Adrenal gland (tissue), 12 donors: ENCODE results near the gene SVOPL. TPM values are rescaled to one million over a fixed set of nuclear protein-coding genes. Genes with fewer than 3 reads are reported as not detected.

Experiments used
- DNase-seq, 7 donors: peaks; one replicate each; pipeline ENCODE4 v3.0.0-alpha.2; 2019 to 2020
- H3K27ac ChIP-seq, 5 donors: fragments of 200-600 bp; sonication (generic) in 4 of 5; 1 replicate in 3 of 5; 2 replicates in 2 of 5; pipeline versions ENCODE4 v1.5.1 to v1.8.0; 2016 to 2020; ENCODE audit warnings: mild to moderate bottlenecking in 1 of 5
- H3K27me3 ChIP-seq: fragments of 200-600 bp; 2 replicates; pipeline ENCODE4 v1.8.0; 2021
- H3K36me3 ChIP-seq, 2 donors: fragments of 200-600 bp; replicated peaks in 1 of 2; 1 replicate in 1 of 2; 2 replicates in 1 of 2; pipeline versions ENCODE4 v1.5.1 to v1.8.0; 2018 to 2022
- H3K4me1 ChIP-seq, 2 donors: fragments of 200-600 bp; replicated peaks in 1 of 2; 1 replicate in 1 of 2; 2 replicates in 1 of 2; pipeline versions ENCODE4 v1.5.1 to v1.8.0; 2018 to 2021
- H3K4me3 ChIP-seq, 4 donors: fragments of 200-600 bp; sonication (generic) in 3 of 4; one replicate each; pipeline ENCODE4 v1.5.1; 2016 to 2018
- H3K9me3 ChIP-seq, 3 donors: fragments of 200-600 bp; sonication (generic) in 1 of 3; replicated peaks in 1 of 3; 1 replicate in 2 of 3; 2 replicates in 1 of 3; pipeline versions ENCODE4 v1.5.1 to v1.8.0; 2016 to 2021
- CTCF ChIP-seq, 6 experiments: fragments of 450-650 bp in 4 of 6; fragments of 200-600 bp in 2 of 6; sonication (generic) in 1 of 6; IDR thresholded peaks; 1 replicate in 5 of 6; 2 replicates in 1 of 6; pipeline versions ENCODE4 v1.5.1 to v1.8.0; 2016 to 2021; ENCODE audit warnings: antibody characterized with exemption in 6 of 6, mild to moderate bottlenecking in 2 of 6, moderate library complexity in 1 of 6
- POLR2A ChIP-seq, 2 donors: fragments of 450-650 bp; IDR thresholded peaks; one replicate each; pipeline ENCODE4 v1.6.1; 2017; ENCODE audit warnings: antibody characterized with exemption in 2 of 2, mild to moderate bottlenecking in 2 of 2, moderate library complexity in 1 of 2
- WGBS, 4 donors: extraction: QIAGEN DNeasy Blood & Tissue Kit in 2 of 4; methylation state at CpG; one replicate each; pipeline versions ENCODE4 v1.1.5 to v1.1.7; 2013 to 2017; 5-methylcytosine and 5-hydroxymethylcytosine counted together
- intact Hi-C, 2 donors: fragments of 100-400 bp; cut with DNase I; formaldehyde crosslinking; loops; one replicate each; pipeline versions ENCODE4 v1.14.1 to v1.15.0; 2022 to 2023
- polyA plus RNA-seq, 3 donors: library from polyadenylated mRNA; stranded (reverse); fragments of 200-250 nt in 2 of 3; fragments of 350-450 nt in 1 of 3; fragmentation: Illumina TruSeq in 1 of 3; extraction: RNeasy Lipid Tissue Mini Kit (QIAGEN cat#74804) in 1 of 3; gene quantifications; one replicate each; pipeline ENCODE4 v1.2.3, GENCODE V29; 2013 to 2014
- total RNA-seq, 9 donors: library from RNA; depleted of rRNA in 4 of 9; stranded (reverse); fragments of >200 nt in 4 of 9; fragments of 120-200 nt in 1 of 9; fragmentation: NEBNext Ultra II Directional in 1 of 9; extraction: Animal tissue kit (Norgen Biotek cat#: 25700) in 1 of 9; gene quantifications; one replicate each; pipeline versions ENCODE4 v1.1.0 to v1.2.4, GENCODE V29; 2013 to 2023
- donor health status: healthy with polysubstance abuse.
- donor health status: Bipolar disorder and iron deficiency.
- donor health status: DM: yes; HTN: yes; CAD: no.
- donor health status: DM: no; HTN: no; CAD: no.
- donor health status: DM: no; HTN: no; CAD: no.
- donor health status: DM: yes; HTN: yes; CAD: no.

The SVOPL gene
- total and polyA plus RNA-seq, 12 donors, result 0.54 to 4.8 (median 1.5) TPM

DNA sequence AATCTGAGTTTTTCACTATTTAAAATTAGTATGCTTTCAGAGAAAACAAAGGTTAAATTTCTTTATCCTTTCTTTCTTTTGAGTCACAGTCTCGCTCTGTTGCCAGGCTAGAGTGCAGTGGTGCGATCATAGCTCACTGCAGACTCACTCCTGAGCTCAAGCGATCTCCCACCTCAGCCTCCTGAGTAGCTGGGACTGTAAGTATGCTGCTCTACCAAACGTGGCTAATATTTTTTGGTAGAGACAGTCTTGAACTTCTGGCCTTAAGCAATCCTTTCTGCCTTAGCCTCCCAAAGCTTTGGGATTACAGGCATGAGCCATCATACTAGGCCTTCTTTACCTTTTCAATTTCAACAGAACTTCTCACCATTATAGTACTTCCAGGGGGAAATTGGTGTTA, 127.4 kb downstream of the SVOPL start:
- no peak overlapping the region for H3K4me3 ChIP-seq
- no peak overlapping the region for H3K27ac ChIP-seq
- no peak for DNase-seq
- H3K27me3 ChIP-seq, result no peaks in the 10 kb centered on the region
- peaks cover 0 to 51% of the 10 kb centered on the region in 2 donors for H3K36me3 ChIP-seq
- H3K4me1 ChIP-seq, result no peaks in the 10 kb centered on the region
- intact Hi-C loops, result no loop called here
- WGBS, 4 donors, result 63 to 86% (median 76%) methylated on average over 4 of the region's 4 CpGs
- TF ChIP-seq CTCF (IDR thresholded peaks at IDR 0.05) (no peak), POLR2A (IDR thresholded peaks at IDR 0.05) (no peak)
- no peaks in the 10 kb centered on the region for H3K9me3 ChIP-seq

GRCh38 chr7:138570715-138571114, 130.4 kb downstream of the SVOPL start:
- no peaks in the 10 kb centered on the region for H3K9me3 ChIP-seq
- DNase-seq, result no peak
- H3K36me3 ChIP-seq, result peaks cover 0 to 53% of the 10 kb centered on the region in 2 donors
- no peak overlapping the region for H3K4me3 ChIP-seq
- WGBS, 4 donors, result 95 to 98% (median 96%) methylated on average over 4 of the region's 4 CpGs
- peaks cover 0 to 8% of the 10 kb centered on the region in 2 donors for H3K4me1 ChIP-seq
- TF ChIP-seq POLR2A (IDR thresholded peaks at IDR 0.05) (no peak), CTCF (IDR thresholded peaks at IDR 0.05) (no peak)
- no peak overlapping the region for H3K27ac ChIP-seq
- H3K27me3 ChIP-seq, result no peaks in the 10 kb centered on the region
- intact Hi-C loops, result no loop called here

DNA sequence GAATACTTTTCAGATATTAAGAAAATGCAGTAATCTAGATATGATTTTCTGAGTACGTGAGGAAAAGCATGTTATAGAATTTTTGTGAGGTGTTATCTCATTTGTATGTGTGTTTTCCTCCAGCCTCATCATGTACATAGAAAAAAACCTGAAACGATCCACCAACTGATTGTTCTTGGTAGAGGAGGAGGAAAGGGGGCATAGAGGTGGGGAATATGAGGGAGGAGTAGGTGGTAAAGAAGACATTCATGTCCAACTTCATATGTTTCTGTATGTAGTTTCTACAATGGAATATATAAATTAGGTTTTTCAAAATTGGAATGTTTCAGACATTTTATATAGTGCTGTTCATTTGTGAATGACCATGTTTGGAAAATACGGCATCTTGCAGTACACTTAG, 131.7 kb downstream of the SVOPL start:
- no peak overlapping the region for H3K4me3 ChIP-seq
- H3K36me3 ChIP-seq, result peaks cover 0 to 53% of the 10 kb centered on the region in 2 donors
- intact Hi-C loops, result no loop called here
- TF ChIP-seq POLR2A (IDR thresholded peaks at IDR 0.05) (no peak), CTCF (IDR thresholded peaks at IDR 0.05) (no peak)
- H3K27ac ChIP-seq, result no peak overlapping the region
- H3K27me3 ChIP-seq, result no peaks in the 10 kb centered on the region
- H3K4me1 ChIP-seq, result peaks cover 0 to 8% of the 10 kb centered on the region in 2 donors
- peaks cover 0 to 7% (median 0%) of the 10 kb centered on the region in 3 donors for H3K9me3 ChIP-seq
- no peak for DNase-seq
- WGBS, 4 donors, result 97 to 99% (median 98%) methylated on average over 3 of the region's 3 CpGs

DNA sequence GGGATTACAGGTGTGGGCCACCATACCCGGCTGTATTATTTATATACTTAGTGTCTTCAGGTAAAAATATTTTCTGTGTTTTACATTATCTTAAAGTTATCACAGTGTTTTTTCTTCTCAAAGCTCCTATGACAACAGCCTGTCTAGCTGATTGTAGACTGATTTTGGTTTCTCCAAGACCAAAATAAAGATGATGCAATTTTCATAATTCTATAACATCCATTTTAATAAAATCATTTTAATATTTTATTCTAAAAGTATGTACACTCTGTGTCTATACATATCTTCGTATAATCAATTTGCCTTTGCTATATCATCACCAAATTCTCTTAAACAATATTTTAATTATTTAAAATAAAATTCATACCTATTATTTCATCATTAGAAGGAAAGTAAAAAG, 132.5 kb downstream of the SVOPL start:
- 93 to 100% (median 97%) methylated on average over 2 of the region's 2 CpGs for WGBS, 4 donors
- peaks cover 0 to 47% of the 10 kb centered on the region in 2 donors for H3K36me3 ChIP-seq
- H3K27me3 ChIP-seq, result no peaks in the 10 kb centered on the region
- H3K27ac ChIP-seq, result no peak overlapping the region
- no peak for DNase-seq
- peaks cover 0 to 7% (median 0%) of the 10 kb centered on the region in 3 donors for H3K9me3 ChIP-seq
- H3K4me3 ChIP-seq, result no peak overlapping the region
- TF ChIP-seq POLR2A (IDR thresholded peaks at IDR 0.05), result no peak
- TF ChIP-seq CTCF (IDR thresholded peaks at IDR 0.05), result no peak
- intact Hi-C loops, result no loop called here
- H3K4me1 ChIP-seq, result peaks cover 0 to 8% of the 10 kb centered on the region in 2 donors
